HepG2 (cell line): Measurements from ENCODE around the gene YIF1A. TPM values are rescaled to one million over a fixed set of nuclear protein-coding genes. Genes with fewer than 3 reads are reported as not detected.

Source experiments
- ATAC-seq: fragments of 200-7000 bp; cut with Tn5 transposase; 3 replicates; pipeline ENCODE4 v1.9.1; 2020; ENCODE audit warnings: mild to moderate bottlenecking, moderate library complexity
- BruUV-seq: library from RNA; stranded (reverse); fragments of 400-500 nt; replicated peaks from 2 replicates; lab custom pipeline; 2021; lab: Mats Ljungman, UMichigan
- CTCF ChIA-PET: fragments of 300-600 bp; formaldehyde crosslinking; extraction: SDS; loops from one replicate; lab custom pipeline; 2021; ENCODE audit warnings: low total read pairs, inconsistent platforms, low intra/inter-chr PET ratio; lab: Yijun Ruan, JAX
- POLR2A ChIA-PET: fragments of 350-600 bp; sonication (Branson Sonifier 250); formaldehyde crosslinking; loops from one replicate; lab custom pipeline; 2020; ENCODE audit warnings: antibody characterized with exemption, inconsistent platforms; lab: Yijun Ruan, JAX
- DNase-seq: peaks from one replicate; pipeline ENCODE4 v3.0.0-alpha.2; 2015; ENCODE audit warnings: low spot score
- FAIRE-seq: peaks from 3 replicates; lab custom pipeline; 2011; peaks lifted over from hg19 to GRCh38; lab: Jason Lieb, UNC
- H2AFZ ChIP-seq: one replicate; pipeline ENCODE4 v1.6.1; 2011; ENCODE audit warnings: low read length, inconsistent platforms
- H3K27ac ChIP-seq: fragments of 300-600 bp; 3 replicates; pipeline ENCODE4 v1.8.0; 2011; ENCODE audit warnings: mixed run types, mild to moderate bottlenecking, mixed read lengths, low read length, inconsistent platforms; ENCODE audit not compliant: insufficient read depth; ENCODE audit errors: extremely low read length
- H3K27me3 ChIP-seq, 2 experiments: fragments of 200-600 bp in 1 of 2; 2 replicates in 1 of 2; 3 replicates in 1 of 2; pipeline versions ENCODE4 v1.6.0 to v1.8.0; 2011; ENCODE audit warnings: low read length in 2 of 2, mild to moderate bottlenecking in 2 of 2, moderate library complexity in 2 of 2, inconsistent platforms in 1 of 2; ENCODE audit not compliant: insufficient read depth in 2 of 2, control insufficient read depth in 1 of 2
- H3K36me3 ChIP-seq, 2 experiments: fragments of 200-600 bp in 1 of 2; replicated peaks in 1 of 2; 2 replicates in 1 of 2; 3 replicates in 1 of 2; pipeline versions ENCODE4 v1.5.1 to v1.8.0; 2011; ENCODE audit warnings: low read length in 2 of 2, inconsistent platforms in 1 of 2; ENCODE audit not compliant: insufficient read depth in 2 of 2, control insufficient read depth in 1 of 2
- H3K4me1 ChIP-seq: 2 replicates; pipeline ENCODE4 v1.5.1; 2012; ENCODE audit warnings: low read length, inconsistent platforms; ENCODE audit not compliant: insufficient read depth
- H3K4me2 ChIP-seq: 2 replicates; pipeline ENCODE4 v1.6.0; 2011; ENCODE audit warnings: low read depth, low read length, inconsistent platforms
- H3K4me3 ChIP-seq, 3 experiments: fragments of 200-600 bp in 1 of 3; sonication (generic), shearing (Covaris generic) in 1 of 3; replicated peaks in 1 of 3; 2 replicates each; pipeline ENCODE4 v1.5.1; 2011 to 2016; ENCODE audit warnings: low read length in 3 of 3, inconsistent platforms in 2 of 3, low read depth in 2 of 3, mild to moderate bottlenecking in 2 of 3, control low read depth in 1 of 3, mixed read lengths in 1 of 3; ENCODE audit not compliant: insufficient read depth in 1 of 3
- H3K79me2 ChIP-seq: one replicate; pipeline ENCODE4 v1.6.1; 2011; ENCODE audit warnings: low read length, inconsistent platforms; ENCODE audit not compliant: insufficient read depth
- H3K9ac ChIP-seq: 2 replicates; pipeline ENCODE4 v1.6.0; 2011; ENCODE audit warnings: mild to moderate bottlenecking, low read depth, low read length, inconsistent platforms; ENCODE audit not compliant: insufficient read depth
- H3K9me3 ChIP-seq: 2 replicates; pipeline ENCODE4 v1.5.1; 2012; ENCODE audit warnings: mild to moderate bottlenecking, low read length
- H4K20me1 ChIP-seq: 2 replicates; pipeline ENCODE4 v1.6.0; 2011; ENCODE audit warnings: inconsistent platforms, mild to moderate bottlenecking, low read length, moderate library complexity; ENCODE audit not compliant: insufficient read depth
- MAFF ChIP-seq: IDR thresholded peaks from 2 replicates; pipeline ENCODE4 v1.6.1; 2011; ENCODE audit warnings: low read depth, low read length, improper control_type of control experiment
- MAFK ChIP-seq, 2 experiments: IDR thresholded peaks in 1 of 2; conservative IDR thresholded peaks in 1 of 2; 2 replicates each; pipeline ENCODE4 v1.6.1; 2011; ENCODE audit warnings: improper control_type of control experiment in 2 of 2, low read length in 2 of 2
- NR2C2 ChIP-seq: sonication (generic); formaldehyde crosslinking; IDR thresholded peaks from 2 replicates; pipeline ENCODE4 v1.4.0; 2020; ENCODE audit warnings: missing genetic modification reagents, mild to moderate bottlenecking, moderate library complexity, borderline replicate concordance
- TCF7L2 ChIP-seq: IDR thresholded peaks from 2 replicates; pipeline ENCODE4 v1.6.1; 2011; ENCODE audit warnings: mild to moderate bottlenecking, low read depth, low read length, moderate library complexity
- ZNF451 ChIP-seq: sonication (generic); formaldehyde crosslinking; IDR thresholded peaks from 2 replicates; pipeline ENCODE4 v1.5.0; 2020; ENCODE audit warnings: mild to moderate bottlenecking, missing genetic modification reagents
- WGBS: methylation state at CpG from one replicate; pipeline ENCODE4 v1.1.6; 2017; ENCODE audit warnings: low lambda C conversion rate; 5-methylcytosine and 5-hydroxymethylcytosine counted together
- in situ Hi-C: cut with HindIII; loops from 2 replicates; pipeline ENCODE4 v1.10.0; 2017; ENCODE audit warnings: low pct_unique_long_range_greater_than_20kb; ENCODE audit not compliant: extremely low pct_ligation_motif_present
- intact Hi-C: fragments of 100-400 bp; cut with micrococcal nuclease; formaldehyde crosslinking; loops from one replicate; pipeline ENCODE4 v1.10.0; 2022; ENCODE audit not compliant: unreplicated experiment
- polyA plus RNA-seq, 8 experiments: library from polyadenylated mRNA; depleted of rRNA in 3 of 8; stranded (reverse) in 7 of 8; unstranded in 1 of 8; fragments of >200 nt; fragmentation: Illumina TruSeq in 4 of 8; extraction: Trizol in 4 of 8; gene quantifications; 2 replicates each; pipeline versions ENCODE4 v1.2.1 to v1.2.3, GENCODE V29; 2011 to 2016; ENCODE audit warnings: low read depth in 4 of 8, missing spikeins in 1 of 8, mixed read lengths in 1 of 8; ENCODE audit not compliant: insufficient read depth in 1 of 8
- total RNA-seq, 5 experiments: library from RNA; depleted of rRNA; stranded (reverse); fragments of >200 nt; fragmentation: Illumina TruSeq; extraction: Trizol; gene quantifications; 2 replicates each; pipeline ENCODE4 v1.2.3, GENCODE V29; 2016; ENCODE audit warnings: low read depth in 1 of 5
- TF ChIP-seq, protein P1 (sequence below): sonication (generic); formaldehyde crosslinking; IDR thresholded peaks from 2 replicates; pipeline ENCODE4 v1.5.0; 2020; ENCODE audit warnings: missing genetic modification reagents, mild to moderate bottlenecking, borderline replicate concordance
- TF ChIP-seq, protein P2 (sequence below): sonication (generic); formaldehyde crosslinking; IDR thresholded peaks from 2 replicates; pipeline ENCODE4 v1.4.0; 2020; ENCODE audit warnings: missing genetic modification reagents, low read depth, mild to moderate bottlenecking, borderline replicate concordance

The YIF1A gene
- total and polyA plus RNA-seq, 2 of the 13 experiments (the other 11 are each of a cell fraction or from before 2014, with no cell fraction given) = 133 to 145 TPM

GRCh38 chr11:66251809-66252208, 37.1 kb downstream of the YIF1A start:
- no TSS peak for BruUV-seq
- ATAC-seq (no peak), FAIRE-seq (no peak), DNase-seq (no peak)
- no peak overlapping the region for H3K4me3 ChIP-seq
- CTCF ChIA-PET = no interaction called here
- H3K27me3 ChIP-seq = no peaks in the 10 kb centered on the region
- TF ChIP-seq, protein P1, sequence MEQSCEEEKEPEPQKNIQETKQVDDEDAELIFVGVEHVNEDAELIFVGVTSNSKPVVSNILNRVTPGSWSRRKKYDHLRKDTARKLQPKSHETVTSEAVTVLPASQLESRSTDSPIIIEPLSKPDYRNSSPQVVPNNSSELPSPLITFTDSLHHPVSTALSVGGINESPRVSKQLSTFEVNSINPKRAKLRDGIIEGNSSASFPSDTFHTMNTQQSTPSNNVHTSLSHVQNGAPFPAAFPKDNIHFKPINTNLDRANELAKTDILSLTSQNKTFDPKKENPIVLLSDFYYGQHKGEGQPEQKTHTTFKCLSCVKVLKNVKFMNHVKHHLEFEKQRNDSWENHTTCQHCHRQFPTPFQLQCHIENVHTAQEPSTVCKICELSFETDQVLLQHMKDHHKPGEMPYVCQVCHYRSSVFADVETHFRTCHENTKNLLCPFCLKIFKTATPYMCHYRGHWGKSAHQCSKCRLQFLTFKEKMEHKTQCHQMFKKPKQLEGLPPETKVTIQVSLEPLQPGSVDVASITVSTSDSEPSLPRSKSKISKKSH = no peak
- TF ChIP-seq TCF7L2 = no peak
- H4K20me1 ChIP-seq = no peaks in the 10 kb centered on the region
- no peak overlapping the region for H3K9ac ChIP-seq
- H3K36me3 ChIP-seq = no peaks in the 10 kb centered on the region
- in situ Hi-C loops (no loop called here), intact Hi-C loops (no loop called here)
- H3K4me1 ChIP-seq = peaks cover 6% of the 10 kb centered on the region
- no peaks in the 10 kb centered on the region for H3K9me3 ChIP-seq
- 87% methylated on average over 7 of the region's 7 CpGs for WGBS
- POLR2A ChIA-PET = no interaction called here
- H3K79me2 ChIP-seq = no peaks in the 10 kb centered on the region
- H3K4me2 ChIP-seq = no peak overlapping the region
- H3K27ac ChIP-seq = no peak overlapping the region
- no peak overlapping the region for H2AFZ ChIP-seq

- in situ Hi-C loops (no loop called here), intact Hi-C loops (no loop called here)
- Histone ChIP-seq H3K36me3 (no peaks in the 10 kb centered on the region), H3K4me2 (no peak overlapping the region), H3K9ac (no peak overlapping the region), H3K4me3 (no peak overlapping the region), H4K20me1 (no peaks in the 10 kb centered on the region), H3K4me1 (no peaks in the 10 kb centered on the region), H2AFZ (no peak overlapping the region), H3K9me3 (no peaks in the 10 kb centered on the region), H3K27me3 (no peaks in the 10 kb centered on the region), H3K79me2 (no peaks in the 10 kb centered on the region), H3K27ac (no peak overlapping the region)
- no TSS peak for BruUV-seq
- WGBS = 79% methylated on average over 6 of the region's 6 CpGs
- no peak for DNase-seq
- TF ChIP-seq MAFF = peak; percentile 88
- TF ChIP-seq NR2C2 (CRISPR knock-in tag) = no peak
- TF ChIP-seq MAFK (conservative IDR thresholded peaks at IDR 0.05 in 1 of 2, IDR thresholded peaks at IDR 0.05 in 1 of 2; ENCODE audit: low read length in 2 of 2) = peak; percentile 88 to 91
- no peak for TF ChIP-seq ZNF451 (CRISPR knock-in tag)
- TF ChIP-seq, protein P2, sequence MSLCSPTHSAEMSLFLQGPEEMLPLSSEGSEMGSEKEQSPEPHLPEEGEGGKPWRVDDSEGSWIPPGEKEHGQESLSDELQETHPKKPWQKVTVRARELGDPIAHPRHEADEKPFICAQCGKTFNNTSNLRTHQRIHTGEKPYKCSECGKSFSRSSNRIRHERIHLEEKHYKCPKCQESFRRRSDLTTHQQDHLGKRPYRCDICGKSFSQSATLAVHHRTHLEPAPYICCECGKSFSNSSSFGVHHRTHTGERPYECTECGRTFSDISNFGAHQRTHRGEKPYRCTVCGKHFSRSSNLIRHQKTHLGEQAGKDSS = no peak
- FAIRE-seq = no peak
- ChIA-PET CTCF (no interaction called here), POLR2A (no interaction called here)
- no peak for ATAC-seq
Observed at GRCh38 chr11:66248903-66249302, 40.0 kb downstream of the YIF1A start.
